Fibroblast of lung (primary cell): Measurements from ENCODE around the gene ZDHHC3.

Source experiments
- CTCF ChIP-seq, 2 donors: IDR thresholded peaks in 1 of 2; conservative IDR thresholded peaks in 1 of 2; 1 replicate in 1 of 2; 2 replicates in 1 of 2; pipeline ENCODE4 v1.5.1; 2011 to 2012; ENCODE audit warnings: low read length in 2 of 2, control low read depth in 1 of 2, inconsistent platforms in 1 of 2, low read depth in 1 of 2, mild to moderate bottlenecking in 1 of 2
- EZH2 ChIP-seq: IDR thresholded peaks from 2 replicates; pipeline ENCODE4 v1.5.1; 2012; ENCODE audit warnings: low read length, control low read depth, mild to moderate bottlenecking; ENCODE audit errors: missing control alignments

GRCh38 chr3:45003406-45003805 lies 27.4 kb upstream of the ZDHHC3 start:
- TF ChIP-seq CTCF (conservative IDR thresholded peaks at IDR 0.05 in 1 of 2, IDR thresholded peaks at IDR 0.05 in 1 of 2; ENCODE audit: low read depth in 1 of 2, low read length in 2 of 2) (no peak), EZH2 (no peak)
